Measurements from ENCODE around the gene PANX2. TPM values are rescaled to one million over a fixed set of nuclear protein-coding genes. Genes with fewer than 3 reads are reported as not detected.
"Not testable (repeated sequence)": the region's sequence is repeated elsewhere in the genome, so short reads cannot be mapped to it uniquely, and the experiment has no call there.

Gene PANX2
- total RNA-seq, 1 donor from 2014 or later = 0.26 TPM

GRCh38 chr22:50200461-50201190 lies 30.1 kb downstream of the PANX2 start, which contains the start of gene SELENOO:
Gene SELENOO, plus strand, starts transcription at chr22:50201011. Its CDS starts 26 bp downstream, at chr22:50201037.
- TF ChIP-seq CTCF (IDR thresholded peaks at IDR 0.05; ENCODE audit: insufficient read depth, low read length, severe bottlenecking) = no peak
- Histone ChIP-seq H3K27me3 (ENCODE audit: control insufficient read depth, insufficient read depth, low read length) (no peaks in the 10 kb centered on the region), H3K36me3 (ENCODE audit: control insufficient read depth, insufficient read depth, low read length) (peaks cover 8% of the 10 kb centered on the region), H3K4me3 (ENCODE audit: low read depth, low read length) (peak within 1 kb of the TSS; percentile 63)
- DNase-seq (ENCODE audit: low read depth) (peak; percentile 63), FAIRE-seq (no peak)

- no peak for FAIRE-seq
- Histone ChIP-seq H3K27me3 (ENCODE audit: control insufficient read depth, insufficient read depth, low read length) (no peaks in the 10 kb centered on the region), H3K36me3 (ENCODE audit: control insufficient read depth, insufficient read depth, low read length) (peaks cover 8% of the 10 kb centered on the region), H3K4me3 (ENCODE audit: low read depth, low read length) (peak overlapping the region; percentile 63)
- TF ChIP-seq CTCF (IDR thresholded peaks at IDR 0.05; ENCODE audit: insufficient read depth, low read length, severe bottlenecking) = no peak
- DNase-seq (ENCODE audit: low read depth) = no peak
Measured at GRCh38 chr22:50201191-50202129, 30.9 kb downstream of the PANX2 start.

- DNase-seq (ENCODE audit: low read depth) (no peak), FAIRE-seq (no peak)
- Histone ChIP-seq H3K27me3 (ENCODE audit: control insufficient read depth, insufficient read depth, low read length) (no peaks in the 10 kb centered on the region), H3K36me3 (ENCODE audit: control insufficient read depth, insufficient read depth, low read length) (peaks cover 9% of the 10 kb centered on the region), H3K4me3 (ENCODE audit: low read depth, low read length) (peak overlapping the region; percentile 63)
- no peak for TF ChIP-seq CTCF (IDR thresholded peaks at IDR 0.05; ENCODE audit: insufficient read depth, low read length, severe bottlenecking)
Measured at GRCh38 chr22:50202130-50202666, 31.7 kb downstream of the PANX2 start.

- Histone ChIP-seq H3K4me3 (ENCODE audit: low read depth, low read length) (no peak overlapping the region), H3K36me3 (ENCODE audit: control insufficient read depth, insufficient read depth, low read length) (peaks cover 12% of the 10 kb centered on the region), H3K27me3 (ENCODE audit: control insufficient read depth, insufficient read depth, low read length) (no peaks in the 10 kb centered on the region)
- DNase-seq (ENCODE audit: low read depth) (no peak), FAIRE-seq (no peak)
- TF ChIP-seq CTCF (IDR thresholded peaks at IDR 0.05; ENCODE audit: insufficient read depth, low read length, severe bottlenecking) = no peak
Measured at GRCh38 chr22:50203288-50203687, 32.8 kb downstream of the PANX2 start.

- Histone ChIP-seq H3K36me3 (ENCODE audit: control insufficient read depth, insufficient read depth, low read length) (peaks cover 14% of the 10 kb centered on the region), H3K4me3 (ENCODE audit: low read depth, low read length) (no peak overlapping the region), H3K27me3 (ENCODE audit: control insufficient read depth, insufficient read depth, low read length) (no peaks in the 10 kb centered on the region)
- no peak for FAIRE-seq
- no peak for TF ChIP-seq CTCF (IDR thresholded peaks at IDR 0.05; ENCODE audit: insufficient read depth, low read length, severe bottlenecking)
- DNase-seq (ENCODE audit: low read depth) = no peak
Measured at GRCh38 chr22:50204571-50204970, 34.0 kb downstream of the PANX2 start.

- DNase-seq (ENCODE audit: low read depth); H3K27me3 ChIP-seq (ENCODE audit: control insufficient read depth, insufficient read depth, low read length); H3K4me3 ChIP-seq (ENCODE audit: low read depth, low read length): not testable (repeated sequence)
- peaks cover 15% of the 10 kb centered on the region for H3K36me3 ChIP-seq (ENCODE audit: control insufficient read depth, insufficient read depth, low read length)
- FAIRE-seq = peak; percentile 68
Measured at GRCh38 chr22:50204998-50205397, 34.5 kb downstream of the PANX2 start.
